Activated CD8-positive, alpha-beta memory T cell treated with anti-CD3 and anti-CD28 coated beads, Interleukin-2, amount 10 ng/mL, durations not matched to agents 7 days and 5 days (primary cell): ENCODE results near the gene FLRT1. TPM values are rescaled to one million over a fixed set of nuclear protein-coding genes. Genes with fewer than 3 reads are reported as not detected.

Experiments
- ATAC-seq: fragments of 150-1000 bp; cut with Tn5 transposase; one replicate; pipeline ENCODE4 v1.10.0; 2021; ENCODE audit warnings: moderate library complexity
- CTCF ChIA-PET: fragments of 350-600 bp; sonication (Branson Sonifier 250); formaldehyde crosslinking; loops from one replicate; lab custom pipeline; 2021; ENCODE audit warnings: antibody characterized with exemption; lab: Charles Lee
- DNase-seq: peaks from one replicate; pipeline ENCODE4 v3.0.0-alpha.2; 2020
- H3K27ac Mint-ChIP-seq: one replicate; pipeline ENCODE4 v1.8.0; 2021; ENCODE audit warnings: mild to moderate bottlenecking, mixed read lengths
- H3K27me3 Mint-ChIP-seq: one replicate; pipeline ENCODE4 v1.8.0; 2021; ENCODE audit warnings: mixed read lengths
- H3K36me3 Mint-ChIP-seq: one replicate; pipeline ENCODE4 v1.8.0; 2021; ENCODE audit warnings: mild to moderate bottlenecking, mixed read lengths
- H3K4me1 Mint-ChIP-seq: one replicate; pipeline ENCODE4 v1.8.0; 2021; ENCODE audit warnings: mixed read lengths
- H3K4me3 Mint-ChIP-seq: one replicate; pipeline ENCODE4 v1.8.0; 2021; ENCODE audit warnings: mild to moderate bottlenecking, moderate library complexity, mixed read lengths
- H3K9me3 Mint-ChIP-seq: one replicate; pipeline ENCODE4 v1.8.0; 2022; ENCODE audit warnings: low read depth, mixed read lengths
- total RNA-seq, 2 experiments: library from RNA; stranded (reverse); gene quantifications; one replicate each; pipeline ENCODE4 v1.2.3, GENCODE V29; 2021

The FLRT1 gene
- total RNA-seq, 2 experiments from 2014 or later = not detected

DNA sequence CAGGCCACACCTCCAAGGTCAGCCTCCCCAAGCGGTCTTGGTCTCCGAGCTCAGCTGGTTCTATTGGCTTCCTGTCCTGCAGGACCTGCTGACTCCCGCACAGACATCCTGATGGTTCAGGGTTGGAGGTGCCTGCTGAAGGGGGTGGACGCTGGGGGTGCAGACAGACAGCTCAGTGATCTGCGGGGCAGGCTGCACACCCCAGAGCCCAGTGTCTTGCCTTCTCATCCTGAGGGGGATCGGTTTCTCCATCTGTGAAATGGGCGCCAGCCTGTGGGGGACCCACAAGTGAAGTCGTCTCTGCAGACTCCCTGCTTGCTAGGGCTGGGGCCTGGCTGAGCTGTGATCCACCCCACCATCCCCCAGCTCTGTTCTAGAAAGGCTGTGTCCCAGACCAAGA lies 13.8 kb downstream of the FLRT1 start:
- ATAC-seq (no peak), DNase-seq (no peak)
- no peaks in the 10 kb centered on the region for H3K9me3 Mint-ChIP-seq
- no peaks in the 10 kb centered on the region for H3K36me3 Mint-ChIP-seq
- no peaks in the 10 kb centered on the region for H3K4me1 Mint-ChIP-seq
- no peak overlapping the region for H3K4me3 Mint-ChIP-seq
- H3K27ac Mint-ChIP-seq = no peak overlapping the region
- no peaks in the 10 kb centered on the region for H3K27me3 Mint-ChIP-seq
- CTCF ChIA-PET = no interaction called here

DNA sequence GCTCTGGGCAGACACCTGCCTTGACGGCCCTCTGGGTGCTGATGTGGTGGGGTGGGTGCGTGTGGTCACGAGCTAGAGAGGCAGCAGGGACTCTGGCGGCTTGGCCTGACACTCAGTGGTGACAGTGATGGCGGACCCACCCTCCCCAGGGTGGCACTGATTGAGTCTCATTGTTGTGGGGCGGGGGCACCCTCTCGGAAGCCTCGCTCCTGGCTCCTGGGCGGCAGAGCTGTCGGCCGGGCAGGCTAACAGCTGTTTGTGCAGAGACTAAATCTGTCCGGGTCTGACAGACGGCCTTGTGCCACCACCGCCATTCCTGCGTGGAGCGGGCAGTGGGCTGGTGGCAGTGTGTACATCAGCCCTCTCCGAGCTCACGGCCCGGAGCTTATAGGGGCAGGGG lies 15.6 kb downstream of the FLRT1 start:
- Mint-ChIP-seq H3K4me1 (no peaks in the 10 kb centered on the region), H3K4me3 (no peak overlapping the region), H3K27me3 (no peaks in the 10 kb centered on the region), H3K9me3 (no peaks in the 10 kb centered on the region), H3K36me3 (no peaks in the 10 kb centered on the region), H3K27ac (no peak overlapping the region)
- DNase-seq (no peak), ATAC-seq (no peak)
- CTCF ChIA-PET = interaction anchor here (0.6 kb wide), 1 partner anchor 365 kb away, joined by 3 read pairs; no protein-coding TSS in a partner anchor

DNA sequence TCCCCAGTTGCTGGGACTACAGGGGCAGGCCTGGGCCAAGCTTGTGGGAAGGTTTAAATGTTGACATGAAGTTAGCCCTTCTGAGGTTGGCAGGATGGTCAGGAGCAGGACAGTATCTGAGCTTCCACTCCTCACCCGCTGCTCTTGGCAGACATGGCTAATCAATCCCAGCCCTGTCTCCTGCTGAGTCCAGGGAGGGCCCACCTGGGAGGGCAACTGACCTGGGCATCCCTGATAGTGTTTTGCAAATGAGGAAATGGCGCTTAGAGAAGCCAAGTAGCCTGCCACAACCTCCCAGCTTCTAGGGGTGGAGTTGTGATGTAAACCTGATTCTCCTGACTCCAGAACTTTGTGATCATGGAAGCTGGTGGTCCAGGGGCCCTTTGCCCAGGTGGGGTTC lies 16.7 kb downstream of the FLRT1 start:
- CTCF ChIA-PET = no interaction called here
- ATAC-seq = no peak
- H3K27me3 Mint-ChIP-seq = no peaks in the 10 kb centered on the region
- H3K36me3 Mint-ChIP-seq = no peaks in the 10 kb centered on the region
- no peaks in the 10 kb centered on the region for H3K4me1 Mint-ChIP-seq
- H3K4me3 Mint-ChIP-seq = no peak overlapping the region
- H3K9me3 Mint-ChIP-seq = no peaks in the 10 kb centered on the region
- no peak for DNase-seq
- no peak overlapping the region for H3K27ac Mint-ChIP-seq

DNA sequence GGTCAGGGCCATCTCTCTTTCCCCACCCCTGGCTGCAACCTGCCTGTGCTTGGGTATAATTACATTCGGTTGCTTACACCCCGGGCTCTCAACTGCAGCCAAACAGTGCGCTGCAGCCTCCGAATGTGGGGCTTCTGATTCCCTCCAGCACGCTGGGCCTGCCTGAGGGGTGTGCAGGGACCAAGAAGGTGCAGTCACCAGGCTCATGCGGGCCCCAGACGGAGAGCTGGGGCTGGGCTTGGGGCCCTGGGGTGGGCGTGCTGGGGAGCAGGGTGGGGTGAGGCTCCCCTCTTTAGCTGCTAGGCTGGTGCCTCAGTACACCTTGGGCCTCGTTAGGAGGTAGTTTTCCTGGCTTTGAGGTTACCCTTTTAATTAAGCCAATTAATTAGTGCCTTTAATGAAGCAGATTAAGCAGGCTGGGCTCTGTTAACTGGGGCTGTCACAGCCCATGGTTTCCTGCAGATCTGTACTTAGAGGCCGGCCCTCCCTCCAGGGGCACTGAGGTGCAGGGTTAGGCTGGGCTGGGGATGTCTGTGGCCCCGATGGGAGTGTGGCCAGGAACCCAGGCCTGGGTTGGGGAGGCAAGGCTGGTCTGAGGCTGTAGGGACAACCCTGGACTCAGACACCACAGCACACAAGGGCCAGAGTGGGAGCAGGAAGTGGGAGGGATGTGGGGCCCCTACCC lies 17.3 kb downstream of the FLRT1 start:
- DNase-seq = no peak
- Mint-ChIP-seq H3K27ac (no peak overlapping the region), H3K9me3 (no peaks in the 10 kb centered on the region), H3K4me3 (no peak overlapping the region), H3K4me1 (no peaks in the 10 kb centered on the region), H3K27me3 (no peaks in the 10 kb centered on the region), H3K36me3 (no peaks in the 10 kb centered on the region)
- no peak for ATAC-seq
- CTCF ChIA-PET = no interaction called here

DNA sequence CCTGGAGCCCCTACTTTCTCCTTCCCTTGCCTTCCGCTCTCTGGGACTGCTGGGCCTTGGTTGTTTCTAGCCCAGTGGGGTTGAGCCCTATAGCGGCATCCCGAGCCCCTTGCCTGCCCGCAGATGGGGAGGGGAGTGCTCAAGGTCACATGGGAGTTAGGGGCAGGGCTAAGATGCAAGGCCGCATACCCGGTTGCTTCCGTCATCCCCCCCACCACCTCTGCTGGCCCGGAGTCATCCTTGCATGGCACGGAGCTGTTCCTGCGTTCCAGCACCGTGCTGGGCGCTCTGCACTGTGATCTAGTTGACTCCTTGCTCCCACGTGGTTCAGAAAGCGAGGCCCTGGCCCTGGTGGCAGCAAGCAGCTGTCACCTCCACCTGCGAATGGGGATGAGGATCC lies 18.0 kb downstream of the FLRT1 start:
- Mint-ChIP-seq H3K4me1 (no peaks in the 10 kb centered on the region), H3K27me3 (no peaks in the 10 kb centered on the region), H3K9me3 (no peaks in the 10 kb centered on the region), H3K36me3 (no peaks in the 10 kb centered on the region), H3K4me3 (no peak overlapping the region), H3K27ac (no peak overlapping the region)
- CTCF ChIA-PET = no interaction called here
- ATAC-seq = no peak
- no peak for DNase-seq

DNA sequence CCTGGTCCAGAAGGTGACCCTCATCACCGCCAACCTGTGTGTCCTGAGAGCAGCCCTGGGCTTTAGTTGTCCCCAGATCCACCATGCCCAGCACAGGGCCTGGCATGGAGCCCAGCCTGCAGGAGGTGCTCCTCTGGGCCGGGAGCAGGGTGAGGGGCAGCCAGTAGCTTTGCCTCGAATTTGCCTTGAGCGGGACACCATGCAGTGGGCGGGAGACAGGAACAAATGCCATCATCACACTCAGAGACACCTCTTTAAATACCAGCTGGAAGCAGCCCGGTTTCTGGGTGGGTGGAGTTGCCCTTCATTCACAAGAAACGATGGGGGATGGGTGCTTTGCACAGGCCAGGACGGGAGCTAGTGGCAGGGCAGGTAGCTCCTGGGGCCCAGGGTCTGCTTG lies 19.3 kb downstream of the FLRT1 start:
- no peak for ATAC-seq
- no peaks in the 10 kb centered on the region for H3K9me3 Mint-ChIP-seq
- no peak overlapping the region for H3K4me3 Mint-ChIP-seq
- H3K27me3 Mint-ChIP-seq = no peaks in the 10 kb centered on the region
- CTCF ChIA-PET = no interaction called here
- no peak for DNase-seq
- H3K27ac Mint-ChIP-seq = no peak overlapping the region
- no peaks in the 10 kb centered on the region for H3K4me1 Mint-ChIP-seq
- no peaks in the 10 kb centered on the region for H3K36me3 Mint-ChIP-seq

DNA sequence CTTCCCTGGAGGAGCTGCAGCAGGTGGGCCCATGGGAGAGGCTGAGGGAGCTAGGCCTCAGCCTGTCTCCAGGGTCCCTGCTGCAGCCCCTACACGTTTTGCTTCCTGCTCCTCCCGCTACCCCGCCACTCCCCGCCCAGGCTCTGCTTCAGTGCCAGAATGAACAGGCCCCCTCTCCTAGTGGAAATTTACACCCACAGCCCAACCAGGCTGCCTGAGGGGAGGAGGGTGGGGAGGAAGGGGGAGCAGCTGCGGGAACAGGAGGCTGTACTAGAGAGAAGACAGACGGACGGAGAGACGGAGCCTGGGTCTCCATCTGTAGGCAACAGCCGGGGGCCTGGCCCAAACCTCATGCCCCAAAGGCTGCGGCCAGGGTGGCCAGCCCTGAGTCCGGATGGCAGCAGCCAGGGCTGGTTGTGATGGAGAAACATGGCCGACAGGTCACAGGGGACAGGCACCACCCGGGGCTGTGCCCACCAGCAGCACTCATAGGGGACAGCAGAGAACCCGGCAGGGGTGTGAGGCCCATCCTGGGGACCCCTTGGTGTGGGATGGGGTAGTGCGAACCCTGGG lies 20.6 kb downstream of the FLRT1 start:
- Mint-ChIP-seq H3K4me3 (no peak overlapping the region), H3K9me3 (no peaks in the 10 kb centered on the region), H3K27ac (no peak overlapping the region), H3K27me3 (peaks cover 6% of the 10 kb centered on the region), H3K36me3 (no peaks in the 10 kb centered on the region), H3K4me1 (peaks cover 6% of the 10 kb centered on the region)
- CTCF ChIA-PET = no interaction called here
- no peak for ATAC-seq
- no peak for DNase-seq

DNA sequence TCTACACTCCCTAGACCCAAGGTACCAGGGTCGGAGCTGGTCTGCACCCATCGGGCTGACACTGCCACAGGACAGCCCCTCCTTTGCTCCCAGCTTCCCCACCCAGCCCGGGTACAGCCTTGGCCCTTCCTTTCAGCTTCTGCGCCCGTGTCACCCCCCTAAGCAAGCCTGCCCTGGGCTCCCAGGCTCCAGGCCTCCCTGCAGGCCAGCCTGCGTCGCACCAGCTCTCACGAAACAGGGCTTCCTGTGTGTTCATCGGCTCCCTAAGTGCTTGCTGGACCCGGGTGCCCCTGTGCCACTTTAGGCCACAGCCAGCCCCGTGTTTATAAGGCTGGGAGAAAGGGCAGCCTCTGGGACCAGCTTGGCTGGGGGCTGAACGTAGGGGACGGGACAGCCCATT lies 21.1 kb downstream of the FLRT1 start:
- Mint-ChIP-seq H3K9me3 (no peaks in the 10 kb centered on the region), H3K27me3 (peaks cover 10% of the 10 kb centered on the region), H3K36me3 (no peaks in the 10 kb centered on the region), H3K4me3 (no peak overlapping the region), H3K4me1 (peaks cover 6% of the 10 kb centered on the region), H3K27ac (no peak overlapping the region)
- DNase-seq (no peak), ATAC-seq (no peak)
- CTCF ChIA-PET = no interaction called here

DNA sequence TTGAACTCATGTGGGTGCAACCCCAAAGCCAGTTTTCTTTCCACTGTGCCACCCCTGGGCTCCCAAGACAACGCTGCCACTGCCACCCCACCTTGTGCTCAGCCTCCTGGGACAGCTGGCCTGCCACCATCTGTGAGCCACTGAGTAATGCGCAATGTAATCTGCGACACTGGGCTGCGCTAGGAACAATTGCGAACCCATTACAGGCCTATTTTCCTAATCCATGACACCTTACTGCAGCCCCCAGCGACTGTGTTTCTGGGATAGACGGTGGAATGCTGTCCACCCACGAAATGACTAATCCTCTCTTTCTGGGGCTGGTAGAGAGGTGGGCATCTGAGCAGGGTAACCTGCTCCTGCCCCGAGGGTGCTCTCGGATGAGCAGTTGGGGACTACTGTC lies 22.2 kb downstream of the FLRT1 start:
- CTCF ChIA-PET = interaction anchor here (1.2 kb wide), 1 partner anchor 58 kb away, joined by 3 read pairs; no protein-coding TSS in a partner anchor

DNA sequence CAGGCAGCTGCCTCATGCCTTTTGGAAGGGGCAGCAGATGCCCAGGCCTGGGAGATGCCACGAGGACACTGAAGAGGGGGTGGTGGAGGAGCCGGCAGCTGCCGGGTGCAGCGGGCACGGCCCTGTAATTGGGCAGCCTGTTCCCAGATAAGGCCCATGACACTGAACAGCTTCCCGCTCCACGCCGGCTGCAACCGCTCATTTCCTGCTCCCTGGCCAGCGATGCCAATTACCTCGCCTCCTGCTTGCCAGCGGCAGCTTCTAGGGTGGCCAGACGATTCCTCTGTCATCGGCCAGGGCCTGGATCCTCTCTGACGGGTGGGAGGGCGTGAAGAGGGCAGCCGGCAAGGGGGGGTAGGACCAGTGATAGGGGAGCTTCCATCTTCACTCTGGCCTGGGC lies 22.8 kb downstream of the FLRT1 start:
- ATAC-seq (no peak), DNase-seq (no peak)
- CTCF ChIA-PET = interaction anchor here (1.2 kb wide), 1 partner anchor 58 kb away, joined by 3 read pairs; no protein-coding TSS in a partner anchor
- Mint-ChIP-seq H3K4me3 (no peak overlapping the region), H3K27me3 (peaks cover 16% of the 10 kb centered on the region), H3K9me3 (no peaks in the 10 kb centered on the region), H3K27ac (no peak overlapping the region), H3K4me1 (peaks cover 6% of the 10 kb centered on the region), H3K36me3 (no peaks in the 10 kb centered on the region)

More for the DNA sequence above, 22.2 kb downstream of the FLRT1 start:
- no peaks in the 10 kb centered on the region for H3K36me3 Mint-ChIP-seq
- H3K4me1 Mint-ChIP-seq = peaks cover 6% of the 10 kb centered on the region
- no peaks in the 10 kb centered on the region for H3K9me3 Mint-ChIP-seq
- ATAC-seq (no peak), DNase-seq (no peak)
- no peak overlapping the region for H3K4me3 Mint-ChIP-seq
- H3K27me3 Mint-ChIP-seq = peaks cover 15% of the 10 kb centered on the region
- H3K27ac Mint-ChIP-seq = no peak overlapping the region

DNA sequence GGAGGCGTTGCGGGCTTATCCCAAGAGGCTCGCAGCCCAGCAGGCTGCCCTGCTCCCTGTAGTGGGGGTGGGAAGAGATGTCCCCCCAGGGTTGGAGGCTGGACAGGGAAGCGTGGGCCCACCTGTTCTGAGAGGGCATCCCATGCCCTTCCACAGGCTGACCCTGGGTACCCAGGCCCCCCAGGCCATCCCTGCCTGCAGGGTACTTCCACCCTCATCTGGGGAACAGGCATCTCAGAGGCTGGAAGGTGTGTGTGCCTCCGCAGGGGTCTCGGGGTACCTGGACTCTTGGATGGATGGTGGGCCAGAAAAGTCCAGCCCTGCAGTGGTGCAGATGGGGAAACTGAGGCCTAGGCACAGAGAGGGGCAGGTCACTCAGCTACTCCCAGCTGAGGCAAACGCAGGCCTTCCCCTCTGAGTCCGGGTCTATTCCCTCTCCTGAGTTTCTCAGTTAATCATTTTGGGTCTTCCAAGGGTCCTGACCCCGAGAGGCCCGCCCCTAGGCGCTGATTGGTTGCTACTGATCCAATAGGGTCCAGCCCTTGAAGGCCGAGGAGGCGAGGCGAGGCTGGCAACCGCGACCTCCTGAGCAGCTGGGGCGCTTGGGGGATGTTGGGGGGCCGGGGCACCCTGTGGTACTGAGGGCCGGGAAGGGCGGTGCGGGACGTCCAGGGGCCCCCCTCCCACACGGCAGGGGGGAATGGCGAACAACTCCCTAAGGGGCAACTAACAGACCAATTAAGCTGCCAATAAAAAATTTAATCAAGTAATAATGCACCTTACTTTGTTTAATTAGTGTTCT lies 23.8 kb downstream of the FLRT1 start:
- no peaks in the 10 kb centered on the region for H3K9me3 Mint-ChIP-seq
- H3K4me1 Mint-ChIP-seq = peaks cover 6% of the 10 kb centered on the region
- CTCF ChIA-PET = interaction anchor here (1.2 kb wide), 1 partner anchor 59 kb away, joined by 3 read pairs; no protein-coding TSS in a partner anchor
- ATAC-seq = no peak
- H3K36me3 Mint-ChIP-seq = no peaks in the 10 kb centered on the region
- DNase-seq = no peak
- H3K4me3 Mint-ChIP-seq = no peak overlapping the region
- peaks cover 16% of the 10 kb centered on the region for H3K27me3 Mint-ChIP-seq
- H3K27ac Mint-ChIP-seq = no peak overlapping the region

DNA sequence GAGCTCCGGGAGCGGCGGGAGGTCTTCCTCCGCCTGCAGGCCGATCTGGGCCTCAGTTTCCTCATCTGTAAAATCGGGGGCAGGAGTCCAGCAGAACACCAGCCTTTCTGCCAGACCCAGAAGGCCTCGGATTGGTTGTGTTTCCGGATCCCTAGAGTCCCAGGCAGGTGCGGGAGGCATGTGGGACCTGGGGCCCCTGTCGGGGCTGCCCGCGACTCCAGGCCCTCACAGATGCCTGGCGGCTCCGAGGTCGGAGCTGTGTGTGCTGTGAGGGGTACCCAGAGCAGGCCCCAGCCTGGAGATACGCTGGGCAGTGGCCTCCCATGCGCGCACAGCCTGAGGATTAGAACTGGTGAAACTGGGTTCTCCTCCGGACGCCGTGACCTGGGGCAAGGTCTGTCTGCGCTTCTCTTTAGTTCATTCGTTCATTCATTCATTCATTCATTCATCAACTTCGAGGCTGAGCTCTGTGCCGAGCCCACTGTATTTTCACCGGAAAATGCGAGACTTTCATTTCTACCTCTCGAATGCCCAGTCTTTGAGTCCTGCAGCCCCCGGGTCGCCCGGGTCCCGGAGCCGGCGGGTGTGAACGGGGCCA lies 24.6 kb downstream of the FLRT1 start:
- no peaks in the 10 kb centered on the region for H3K36me3 Mint-ChIP-seq
- ATAC-seq (no peak), DNase-seq (no peak)
- H3K27me3 Mint-ChIP-seq = peaks cover 16% of the 10 kb centered on the region
- H3K4me1 Mint-ChIP-seq = peaks cover 6% of the 10 kb centered on the region
- CTCF ChIA-PET = no interaction called here
- peak overlapping the region; percentile 49 for H3K4me3 Mint-ChIP-seq
- H3K27ac Mint-ChIP-seq = no peak overlapping the region
- no peaks in the 10 kb centered on the region for H3K9me3 Mint-ChIP-seq

DNA sequence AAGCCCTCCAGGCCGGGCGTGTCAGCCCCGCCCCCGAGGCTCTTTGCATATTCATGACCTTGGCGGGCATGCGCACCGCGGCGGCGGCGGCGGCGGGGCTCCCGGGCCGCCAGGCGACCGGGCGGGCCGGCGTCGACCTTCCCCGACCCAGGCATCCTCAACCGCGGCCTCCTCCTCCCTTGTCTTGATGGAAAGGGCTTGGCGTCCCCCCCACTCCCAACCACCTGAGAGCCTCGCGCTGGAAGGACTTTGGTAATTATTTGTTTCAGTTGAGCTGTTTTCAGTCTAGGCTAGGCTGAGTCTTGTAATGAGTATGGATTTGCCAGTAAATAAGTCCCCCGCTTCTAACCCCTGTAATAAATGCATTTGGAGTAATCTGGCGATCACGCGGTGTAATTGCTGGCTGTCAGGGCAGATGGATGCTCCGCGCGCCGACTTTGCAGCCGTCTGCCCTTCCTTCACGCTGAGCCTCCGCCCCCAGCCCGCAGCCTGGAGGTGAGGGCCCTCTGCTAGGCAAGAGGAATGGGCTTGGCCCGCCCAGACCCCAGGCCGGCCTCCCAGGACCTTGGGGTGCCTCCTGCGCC lies 25.2 kb downstream of the FLRT1 start:
- peak; percentile 72 for DNase-seq
- peak; percentile 89 for ATAC-seq
- peak overlapping the region; percentile 68 for H3K4me3 Mint-ChIP-seq
- H3K4me1 Mint-ChIP-seq = peaks cover 6% of the 10 kb centered on the region
- no peaks in the 10 kb centered on the region for H3K36me3 Mint-ChIP-seq
- H3K27ac Mint-ChIP-seq = no peak overlapping the region
- H3K9me3 Mint-ChIP-seq = no peaks in the 10 kb centered on the region
- CTCF ChIA-PET = interaction anchor here (0.7 kb wide), 1 partner anchor 1083 kb away, joined by 3 read pairs; no protein-coding TSS in a partner anchor
- peaks cover 16% of the 10 kb centered on the region for H3K27me3 Mint-ChIP-seq
